Stimulated activated CD4-positive, alpha-beta T cell treated with anti-CD3 and anti-CD28 coated beads, Interleukin-15, amount 100 ng/mL, for 24 hours (primary cell): ENCODE data around the gene DPP6.
"Not testable (repeated sequence)": the region's sequence is repeated elsewhere in the genome, so short reads cannot be mapped to it uniquely, and the experiment has no call there.

Experiments
- DNase-seq: peaks from one replicate; pipeline ENCODE4 v3.0.0-alpha.2; 2020

DPP6 gene

GRCh38 chr7:154919344-154920225 is 867.4 kb downstream of the DPP6 start:
- no peak for DNase-seq

- not testable (repeated sequence) for DNase-seq
These were observed 870.3 kb downstream of the DPP6 start for GRCh38 chr7:154922472-154922871.

- DNase-seq: peak; percentile 83
These were observed 875.5 kb downstream of the DPP6 start for GRCh38 chr7:154927624-154928125.

- DNase-seq: peak; percentile 33
These were observed 876.2 kb downstream of the DPP6 start for GRCh38 chr7:154928136-154929005.

- DNase-seq: peak; percentile 18
These were observed 877.0 kb downstream of the DPP6 start for GRCh38 chr7:154929006-154929726.

- no peak for DNase-seq
These were observed 879.7 kb downstream of the DPP6 start for GRCh38 chr7:154931906-154932305.

GRCh38 chr7:154934353-154934952 is 882.3 kb downstream of the DPP6 start:
- not testable (repeated sequence) for DNase-seq

GRCh38 chr7:154937837-154938236 is 885.6 kb downstream of the DPP6 start:
- no peak for DNase-seq

- DNase-seq: no peak
These were observed 890.5 kb downstream of the DPP6 start for GRCh38 chr7:154942691-154943090.
